GM23338 (cell line): ENCODE measurements around the gene TBC1D7. TPM values are rescaled to one million over a fixed set of nuclear protein-coding genes. Genes with fewer than 3 reads are reported as not detected.

ENCODE experiments used
- ATAC-seq: fragments of 200-7000 bp; cut with Tn5 transposase; 3 replicates; pipeline ENCODE4 v1.9.1; 2020
- DNase-seq: peaks from one replicate; pipeline ENCODE4 v3.0.0-alpha.2; 2015; ENCODE audit warnings: low spot score
- H2AFZ ChIP-seq: fragments of 200-600 bp; sonication (generic); 2 replicates; pipeline ENCODE4 v1.8.0; 2016; ENCODE audit warnings: antibody characterized with exemption, mild to moderate bottlenecking, moderate library complexity
- H3F3A ChIP-seq: fragments of 200-600 bp; sonication (generic); replicated peaks from 2 replicates; pipeline ENCODE4 v1.8.0; 2017; ENCODE audit warnings: antibody characterized with exemption, mixed run types, low read depth
- H3K27ac ChIP-seq: fragments of 200-600 bp; sonication (generic); 2 replicates; pipeline ENCODE4 v1.6.1; 2016; ENCODE audit warnings: low read depth
- H3K27me3 ChIP-seq: fragments of 200-600 bp; sonication (generic); 2 replicates; pipeline ENCODE4 v1.8.0; 2016; ENCODE audit warnings: mild to moderate bottlenecking, mixed run types, moderate library complexity; ENCODE audit not compliant: insufficient read depth
- H3K36me3 ChIP-seq: fragments of 200-600 bp; sonication (generic); 2 replicates; pipeline ENCODE4 v1.8.0; 2016; ENCODE audit warnings: mild to moderate bottlenecking; ENCODE audit not compliant: insufficient read depth
- H3K4me1 ChIP-seq: fragments of 200-600 bp; sonication (generic); 2 replicates; pipeline ENCODE4 v1.8.0; 2016; ENCODE audit warnings: mild to moderate bottlenecking, moderate library complexity; ENCODE audit not compliant: insufficient read depth
- H3K4me2 ChIP-seq: fragments of 200-600 bp; sonication (generic); 2 replicates; pipeline ENCODE4 v1.7.1; 2017; ENCODE audit warnings: mixed run types
- H3K4me3 ChIP-seq: fragments of 200-600 bp; sonication (generic); 2 replicates; pipeline ENCODE4 v1.6.1; 2016; ENCODE audit warnings: mixed run types
- H3K79me2 ChIP-seq: fragments of 200-600 bp; sonication (generic); replicated peaks from 2 replicates; pipeline ENCODE4 v1.8.0; 2017; ENCODE audit warnings: mild to moderate bottlenecking; ENCODE audit not compliant: insufficient read depth
- H3K9me2 ChIP-seq: fragments of 200-600 bp; sonication (generic); 2 replicates; pipeline ENCODE4 v1.8.0; 2017; ENCODE audit not compliant: insufficient read depth
- H4K20me1 ChIP-seq: fragments of 200-600 bp; sonication (generic); replicated peaks from 2 replicates; pipeline ENCODE4 v1.8.0; 2017; ENCODE audit warnings: mild to moderate bottlenecking; ENCODE audit not compliant: insufficient read depth
- H3K27ac Mint-ChIP-seq: 2 replicates; pipeline ENCODE4 v1.8.0; 2020; ENCODE audit warnings: inconsistent platforms, mild to moderate bottlenecking, moderate library complexity, mixed read lengths
- H3K27me3 Mint-ChIP-seq: 3 replicates; pipeline ENCODE4 v1.8.0; 2022; ENCODE audit warnings: low read depth, mild to moderate bottlenecking, moderate library complexity, mixed read lengths, inconsistent platforms; ENCODE audit not compliant: insufficient read depth, poor library complexity
- H3K36me3 Mint-ChIP-seq: 3 replicates; pipeline ENCODE4 v1.8.0; 2021; ENCODE audit warnings: low read depth, mild to moderate bottlenecking, inconsistent platforms, moderate library complexity, mixed read lengths
- H3K4me1 Mint-ChIP-seq: 3 replicates; pipeline ENCODE4 v1.8.0; 2020; ENCODE audit warnings: mild to moderate bottlenecking, inconsistent platforms, mixed read lengths
- H3K4me3 Mint-ChIP-seq: 3 replicates; pipeline ENCODE4 v1.8.0; 2021; ENCODE audit warnings: moderate library complexity, mild to moderate bottlenecking, inconsistent platforms, mixed read lengths
- H3K9me3 Mint-ChIP-seq: 3 replicates; pipeline ENCODE4 v1.8.0; 2020; ENCODE audit warnings: moderate library complexity, mild to moderate bottlenecking, inconsistent platforms, mixed read lengths
- CREB1 ChIP-seq: fragments of 250-450 bp; sonication (Bioruptor Pico); IDR thresholded peaks from 2 replicates; pipeline ENCODE4 v1.5.0; 2020; ENCODE audit warnings: low read depth, mild to moderate bottlenecking, moderate library complexity
- EZH2phosphoT487 ChIP-seq: fragments of 200-600 bp; sonication (generic); IDR thresholded peaks from one replicate; pipeline ENCODE4 v1.8.1; 2018; ENCODE audit warnings: antibody characterized with exemption; ENCODE audit not compliant: unreplicated experiment
- JUNB ChIP-seq: IDR thresholded peaks from one replicate; pipeline ENCODE4 v1.6.1; 2016; ENCODE audit warnings: antibody characterized with exemption; ENCODE audit not compliant: unreplicated experiment
- POLR2AphosphoS5 ChIP-seq: IDR thresholded peaks from 2 replicates; pipeline ENCODE4 v1.6.1; 2016; ENCODE audit warnings: antibody characterized with exemption, low read depth
- STAT1 ChIP-seq: IDR thresholded peaks from one replicate; pipeline ENCODE4 v1.6.1; 2016; ENCODE audit warnings: antibody characterized with exemption; ENCODE audit not compliant: unreplicated experiment
- ZNF331 ChIP-seq: fragments of 250-450 bp; sonication (Bioruptor Pico); IDR thresholded peaks from 2 replicates; pipeline ENCODE4 v1.5.0; 2020; ENCODE audit warnings: low read depth, mild to moderate bottlenecking, moderate library complexity
- polyA plus RNA-seq: library from polyadenylated mRNA; unstranded; fragments of >200 nt; fragmentation: Nextera tagmentation; extraction: Ambion mirVana; gene quantifications from 2 replicates; pipeline ENCODE4 v1.2.1, GENCODE V29; 2016
- total RNA-seq: library from RNA; depleted of rRNA; stranded (reverse); fragments of >200 nt; shearing (Covaris generic); gene quantifications from 2 replicates; pipeline ENCODE4 v1.2.3, GENCODE V29; 2014
- TF ChIP-seq, protein P1 (sequence below): IDR thresholded peaks from one replicate; pipeline ENCODE4 v1.6.1; 2018; ENCODE audit warnings: antibody characterized with exemption; ENCODE audit not compliant: unreplicated experiment
- TF ChIP-seq, protein P2 (sequence below): IDR thresholded peaks from 2 replicates; pipeline ENCODE4 v1.6.1; 2016; ENCODE audit warnings: antibody characterized with exemption
- TF ChIP-seq, protein P3 (sequence below), 2 experiments: fragments of 200-600 bp in 1 of 2; sonication (generic) in 1 of 2; conservative IDR thresholded peaks; 2 replicates each; pipeline versions ENCODE4 v1.5.1 to v1.6.1; 2016 to 2017; ENCODE audit warnings: antibody characterized with exemption in 2 of 2, low read depth in 2 of 2, mild to moderate bottlenecking in 2 of 2, moderate library complexity in 1 of 2

The TBC1D7 gene
- total and polyA plus RNA-seq, 2 experiments from 2014 or later = 62.0 to 70.4 TPM

DNA sequence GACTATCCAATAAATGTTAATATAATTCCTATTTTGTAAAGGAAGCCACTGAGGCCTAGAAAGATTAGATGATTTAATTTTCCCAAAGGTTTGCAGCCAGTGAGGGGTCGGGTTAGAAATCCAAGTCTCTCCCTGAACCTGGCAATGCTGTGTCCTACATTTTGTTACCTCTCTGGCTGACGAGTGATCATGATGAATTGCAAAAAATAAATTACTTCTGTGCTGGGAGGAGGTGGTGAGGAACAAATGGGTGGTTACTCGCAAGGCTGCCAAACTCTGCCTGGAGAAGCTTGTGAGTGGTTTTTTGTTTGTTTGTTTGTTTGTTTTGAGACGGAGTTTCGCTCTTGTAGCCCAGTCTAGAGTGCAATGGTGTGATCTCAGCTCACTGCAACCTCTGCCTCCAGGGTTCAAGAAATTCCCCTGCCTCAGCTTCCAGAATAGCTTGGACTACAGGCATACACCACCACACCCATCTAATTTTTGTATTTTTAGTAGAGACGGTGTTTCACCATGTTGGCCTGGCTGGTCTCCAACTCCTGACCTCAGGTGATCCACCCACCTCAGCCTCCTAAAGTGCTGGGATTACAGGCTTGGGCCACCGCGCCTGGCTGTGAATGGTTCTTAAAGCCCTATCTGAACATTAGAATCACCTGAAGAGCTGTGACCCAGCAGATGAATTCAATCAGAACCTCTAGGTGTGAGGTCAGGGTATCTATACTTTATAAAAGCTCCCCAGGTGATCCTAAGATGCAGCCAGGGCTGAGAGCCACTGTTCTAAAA, 20.2 kb upstream of the TBC1D7 start:
- peaks cover 15% of the 10 kb centered on the region for H3K4me1 Mint-ChIP-seq
- H2AFZ ChIP-seq = no peak overlapping the region
- no peak for ATAC-seq
- H3K27ac ChIP-seq = no peak overlapping the region
- H3K4me1 ChIP-seq = peaks cover 10% of the 10 kb centered on the region
- no peak overlapping the region for H3K4me2 ChIP-seq
- H3K36me3 Mint-ChIP-seq = no peaks in the 10 kb centered on the region
- no peak overlapping the region for H3K27ac Mint-ChIP-seq
- no peaks in the 10 kb centered on the region for H3K79me2 ChIP-seq
- H3K4me3 Mint-ChIP-seq = no peak overlapping the region
- TF ChIP-seq ZNF331 (no peak), POLR2AphosphoS5 (no peak), JUNB (no peak), CREB1 (CRISPR knock-in tag) (no peak)
- TF ChIP-seq, protein P1, sequence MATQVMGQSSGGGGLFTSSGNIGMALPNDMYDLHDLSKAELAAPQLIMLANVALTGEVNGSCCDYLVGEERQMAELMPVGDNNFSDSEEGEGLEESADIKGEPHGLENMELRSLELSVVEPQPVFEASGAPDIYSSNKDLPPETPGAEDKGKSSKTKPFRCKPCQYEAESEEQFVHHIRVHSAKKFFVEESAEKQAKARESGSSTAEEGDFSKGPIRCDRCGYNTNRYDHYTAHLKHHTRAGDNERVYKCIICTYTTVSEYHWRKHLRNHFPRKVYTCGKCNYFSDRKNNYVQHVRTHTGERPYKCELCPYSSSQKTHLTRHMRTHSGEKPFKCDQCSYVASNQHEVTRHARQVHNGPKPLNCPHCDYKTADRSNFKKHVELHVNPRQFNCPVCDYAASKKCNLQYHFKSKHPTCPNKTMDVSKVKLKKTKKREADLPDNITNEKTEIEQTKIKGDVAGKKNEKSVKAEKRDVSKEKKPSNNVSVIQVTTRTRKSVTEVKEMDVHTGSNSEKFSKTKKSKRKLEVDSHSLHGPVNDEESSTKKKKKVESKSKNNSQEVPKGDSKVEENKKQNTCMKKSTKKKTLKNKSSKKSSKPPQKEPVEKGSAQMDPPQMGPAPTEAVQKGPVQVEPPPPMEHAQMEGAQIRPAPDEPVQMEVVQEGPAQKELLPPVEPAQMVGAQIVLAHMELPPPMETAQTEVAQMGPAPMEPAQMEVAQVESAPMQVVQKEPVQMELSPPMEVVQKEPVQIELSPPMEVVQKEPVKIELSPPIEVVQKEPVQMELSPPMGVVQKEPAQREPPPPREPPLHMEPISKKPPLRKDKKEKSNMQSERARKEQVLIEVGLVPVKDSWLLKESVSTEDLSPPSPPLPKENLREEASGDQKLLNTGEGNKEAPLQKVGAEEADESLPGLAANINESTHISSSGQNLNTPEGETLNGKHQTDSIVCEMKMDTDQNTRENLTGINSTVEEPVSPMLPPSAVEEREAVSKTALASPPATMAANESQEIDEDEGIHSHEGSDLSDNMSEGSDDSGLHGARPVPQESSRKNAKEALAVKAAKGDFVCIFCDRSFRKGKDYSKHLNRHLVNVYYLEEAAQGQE = no peak
- TF ChIP-seq, protein P2, sequence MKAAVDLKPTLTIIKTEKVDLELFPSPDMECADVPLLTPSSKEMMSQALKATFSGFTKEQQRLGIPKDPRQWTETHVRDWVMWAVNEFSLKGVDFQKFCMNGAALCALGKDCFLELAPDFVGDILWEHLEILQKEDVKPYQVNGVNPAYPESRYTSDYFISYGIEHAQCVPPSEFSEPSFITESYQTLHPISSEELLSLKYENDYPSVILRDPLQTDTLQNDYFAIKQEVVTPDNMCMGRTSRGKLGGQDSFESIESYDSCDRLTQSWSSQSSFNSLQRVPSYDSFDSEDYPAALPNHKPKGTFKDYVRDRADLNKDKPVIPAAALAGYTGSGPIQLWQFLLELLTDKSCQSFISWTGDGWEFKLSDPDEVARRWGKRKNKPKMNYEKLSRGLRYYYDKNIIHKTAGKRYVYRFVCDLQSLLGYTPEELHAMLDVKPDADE = no peak
- TF ChIP-seq, protein P3, sequence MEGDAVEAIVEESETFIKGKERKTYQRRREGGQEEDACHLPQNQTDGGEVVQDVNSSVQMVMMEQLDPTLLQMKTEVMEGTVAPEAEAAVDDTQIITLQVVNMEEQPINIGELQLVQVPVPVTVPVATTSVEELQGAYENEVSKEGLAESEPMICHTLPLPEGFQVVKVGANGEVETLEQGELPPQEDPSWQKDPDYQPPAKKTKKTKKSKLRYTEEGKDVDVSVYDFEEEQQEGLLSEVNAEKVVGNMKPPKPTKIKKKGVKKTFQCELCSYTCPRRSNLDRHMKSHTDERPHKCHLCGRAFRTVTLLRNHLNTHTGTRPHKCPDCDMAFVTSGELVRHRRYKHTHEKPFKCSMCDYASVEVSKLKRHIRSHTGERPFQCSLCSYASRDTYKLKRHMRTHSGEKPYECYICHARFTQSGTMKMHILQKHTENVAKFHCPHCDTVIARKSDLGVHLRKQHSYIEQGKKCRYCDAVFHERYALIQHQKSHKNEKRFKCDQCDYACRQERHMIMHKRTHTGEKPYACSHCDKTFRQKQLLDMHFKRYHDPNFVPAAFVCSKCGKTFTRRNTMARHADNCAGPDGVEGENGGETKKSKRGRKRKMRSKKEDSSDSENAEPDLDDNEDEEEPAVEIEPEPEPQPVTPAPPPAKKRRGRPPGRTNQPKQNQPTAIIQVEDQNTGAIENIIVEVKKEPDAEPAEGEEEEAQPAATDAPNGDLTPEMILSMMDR (conservative IDR thresholded peaks at IDR 0.05; ENCODE audit: low read depth in 2 of 2) = no peak
- no peaks in the 10 kb centered on the region for H4K20me1 ChIP-seq
- H3F3A ChIP-seq = no peaks in the 10 kb centered on the region
- no peaks in the 10 kb centered on the region for H3K27me3 ChIP-seq
- no peak overlapping the region for H3K4me3 ChIP-seq
- peaks cover 10% of the 10 kb centered on the region for H3K27me3 Mint-ChIP-seq
- no peaks in the 10 kb centered on the region for H3K9me2 ChIP-seq
- no peaks in the 10 kb centered on the region; the same call in 2 of the 3 replicates for H3K9me3 Mint-ChIP-seq
- H3K36me3 ChIP-seq = no peaks in the 10 kb centered on the region
- no peak for DNase-seq

DNA sequence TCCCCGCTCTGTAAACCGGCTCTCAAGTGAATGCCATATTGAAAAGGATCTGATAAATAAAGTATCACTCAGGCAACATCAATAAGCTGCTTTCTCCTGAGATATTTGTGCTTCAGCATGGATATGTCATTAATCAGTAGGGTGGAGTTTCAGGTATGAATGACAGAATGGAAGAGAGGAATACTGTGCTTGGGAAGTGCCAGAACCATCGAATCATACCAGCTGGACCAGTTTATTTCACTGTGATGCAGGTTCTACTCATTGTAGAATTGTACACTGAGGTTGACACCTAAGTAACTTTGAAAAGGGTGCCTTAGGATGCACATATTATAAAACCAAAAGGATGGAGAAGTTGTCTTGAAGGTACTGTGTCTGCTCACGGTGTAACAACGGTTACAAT, 17.9 kb upstream of the TBC1D7 start:
- H3K36me3 ChIP-seq = no peaks in the 10 kb centered on the region
- no peaks in the 10 kb centered on the region for H3K79me2 ChIP-seq
- H3K4me1 Mint-ChIP-seq = peaks cover 12% of the 10 kb centered on the region
- peaks cover 6% of the 10 kb centered on the region for H3K4me1 ChIP-seq
- no peak for ATAC-seq
- no peaks in the 10 kb centered on the region for H3F3A ChIP-seq
- no peak overlapping the region for H3K4me3 ChIP-seq
- peaks cover 9% of the 10 kb centered on the region; the same call in 2 of the 3 replicates for H3K9me3 Mint-ChIP-seq
- no peak overlapping the region for H3K27ac ChIP-seq
- peak overlapping the region; percentile 49; the same call in 1 of the 2 replicates for H2AFZ ChIP-seq
- H3K9me2 ChIP-seq = 0 out of 2 replicates have a peak, but pooled peaks cover 6% of the 10 kb centered on the region
- TF ChIP-seq, protein P1 = no peak
- no peak for TF ChIP-seq POLR2AphosphoS5
- no peak for TF ChIP-seq CREB1 (CRISPR knock-in tag)
- TF ChIP-seq ZNF331 = no peak
- no peak for TF ChIP-seq STAT1
- no peak for TF ChIP-seq EZH2phosphoT487
- H3K4me2 ChIP-seq = no peak overlapping the region
- no peak overlapping the region for H3K27ac Mint-ChIP-seq
- no peak overlapping the region for H3K4me3 Mint-ChIP-seq
- no peak for DNase-seq
- no peaks in the 10 kb centered on the region for H4K20me1 ChIP-seq
- peaks cover 16% of the 10 kb centered on the region for H3K27me3 Mint-ChIP-seq
- H3K27me3 ChIP-seq = no peaks in the 10 kb centered on the region
- H3K36me3 Mint-ChIP-seq = no peaks in the 10 kb centered on the region
